AG04450 (cell line): ENCODE results near the gene LY86. TPM values are rescaled to one million over a fixed set of nuclear protein-coding genes. Genes with fewer than 3 reads are reported as not detected.

Experiments
- CTCF ChIA-PET: fragments of 300-600, 350-600 bp; formaldehyde crosslinking; extraction: SDS; loops from one replicate; lab custom pipeline; 2022; ENCODE audit warnings: antibody characterized with exemption, inconsistent platforms; lab: Charles Lee
- POLR2A ChIA-PET: fragments of 350-600 bp; formaldehyde crosslinking; extraction: SDS; loops from one replicate; lab custom pipeline; 2021; ENCODE audit warnings: antibody characterized with exemption, inconsistent platforms; lab: Yijun Ruan, JAX
- DNase-seq: peaks from one replicate; pipeline ENCODE4 v3.0.0-alpha.2; 2011; ENCODE audit warnings: low read depth, low spot score
- H3K27ac ChIP-seq: one replicate; pipeline ENCODE4 v1.5.1; 2012; ENCODE audit warnings: low read depth, low read length, control low read depth
- H3K27me3 ChIP-seq: one replicate; pipeline ENCODE4 v1.6.0; 2012; ENCODE audit warnings: low read length; ENCODE audit not compliant: control insufficient read depth, insufficient read depth
- H3K4me3 ChIP-seq: 2 replicates; pipeline ENCODE4 v1.5.1; 2011; ENCODE audit warnings: mild to moderate bottlenecking, low read depth, low read length, control low read depth
- H3K9me3 ChIP-seq: 2 replicates; pipeline ENCODE4 v1.5.1; 2012; ENCODE audit warnings: low read length; ENCODE audit not compliant: control insufficient read depth, insufficient read depth
- CTCF ChIP-seq: IDR thresholded peaks from 2 replicates; pipeline ENCODE4 v1.5.1; 2011; ENCODE audit warnings: low read depth, low read length, control low read depth, inconsistent platforms
- polyA plus RNA-seq: library from polyadenylated mRNA; depleted of rRNA; stranded (reverse); fragments of >200 nt; gene quantifications from 2 replicates; pipeline ENCODE4 v1.2.3, GENCODE V29; 2011

LY86 gene
- polyA plus RNA-seq, 1 experiment: not detected

- H3K9me3 ChIP-seq: no peaks in the 10 kb centered on the region
- no peaks in the 10 kb centered on the region for H3K27me3 ChIP-seq
- no peak for TF ChIP-seq CTCF
- POLR2A ChIA-PET: no interaction called here
- H3K4me3 ChIP-seq: no peak overlapping the region
- DNase-seq: no peak
- CTCF ChIA-PET: no interaction called here
- H3K27ac ChIP-seq: no peak overlapping the region
Measured at GRCh38 chr6:6629402-6629801, 40.9 kb downstream of the LY86 start.

GRCh38 chr6:6631053-6631452, 42.5 kb downstream of the LY86 start:
- ChIA-PET CTCF (no interaction called here), POLR2A (no interaction called here)
- no peaks in the 10 kb centered on the region for H3K9me3 ChIP-seq
- H3K27ac ChIP-seq: no peak overlapping the region
- DNase-seq: no peak
- TF ChIP-seq CTCF: no peak
- H3K27me3 ChIP-seq: no peaks in the 10 kb centered on the region
- no peak overlapping the region for H3K4me3 ChIP-seq

GRCh38 chr6:6631534-6632276, 43.2 kb downstream of the LY86 start:
- ChIA-PET CTCF (no interaction called here), POLR2A (no interaction called here)
- no peaks in the 10 kb centered on the region for H3K27me3 ChIP-seq
- H3K4me3 ChIP-seq: no peak overlapping the region
- no peak for TF ChIP-seq CTCF
- no peak for DNase-seq
- no peak overlapping the region for H3K27ac ChIP-seq
- no peaks in the 10 kb centered on the region for H3K9me3 ChIP-seq

GRCh38 chr6:6633898-6634734, 45.6 kb downstream of the LY86 start:
- TF ChIP-seq CTCF: no peak
- Histone ChIP-seq H3K27me3 (no peaks in the 10 kb centered on the region), H3K27ac (no peak overlapping the region), H3K9me3 (no peaks in the 10 kb centered on the region), H3K4me3 (no peak overlapping the region)
- CTCF ChIA-PET: no interaction called here
- POLR2A ChIA-PET: no interaction called here
- DNase-seq: no peak

GRCh38 chr6:6634735-6635075, 46.2 kb downstream of the LY86 start:
- TF ChIP-seq CTCF: no peak
- ChIA-PET POLR2A (no interaction called here), CTCF (no interaction called here)
- Histone ChIP-seq H3K27me3 (no peaks in the 10 kb centered on the region), H3K9me3 (no peaks in the 10 kb centered on the region), H3K4me3 (no peak overlapping the region), H3K27ac (no peak overlapping the region)
- DNase-seq: no peak
